WTC11 (cell line): Measurements from ENCODE around the gene LAMC1.

Experiments
- ATF6 ChIP-seq: sonication (generic); formaldehyde crosslinking; IDR thresholded peaks from 2 replicates; pipeline ENCODE4 v1.8.1; 2023; ENCODE audit warnings: mild to moderate bottlenecking, missing genetic modification reagents
- CTCF ChIP-seq: fragments of 200-600 bp; IDR thresholded peaks from 2 replicates; pipeline ENCODE4 v1.8.0; 2022; ENCODE audit warnings: antibody characterized with exemption
- E2F5 ChIP-seq: sonication (generic); formaldehyde crosslinking; IDR thresholded peaks from 2 replicates; pipeline ENCODE4 v1.8.1; 2022; ENCODE audit warnings: mild to moderate bottlenecking, moderate library complexity, missing genetic modification reagents
- JUN ChIP-seq: sonication (generic); formaldehyde crosslinking; IDR thresholded peaks from 2 replicates; pipeline ENCODE4 v1.8.0; 2023; ENCODE audit warnings: mild to moderate bottlenecking, missing genetic modification reagents
- NFYB ChIP-seq: sonication (generic); formaldehyde crosslinking; conservative IDR thresholded peaks from 2 replicates; pipeline ENCODE4 v1.8.0; 2022; ENCODE audit warnings: low read depth, missing genetic modification reagents
- NR1H2 ChIP-seq: sonication (generic); formaldehyde crosslinking; IDR thresholded peaks from 2 replicates; pipeline ENCODE4 v1.9.0; 2021; ENCODE audit warnings: mild to moderate bottlenecking, moderate library complexity, missing genetic modification reagents
- SMAD3 ChIP-seq: sonication (generic); formaldehyde crosslinking; IDR thresholded peaks from 2 replicates; pipeline ENCODE4 v1.8.0; 2022; ENCODE audit warnings: missing genetic modification reagents, mild to moderate bottlenecking, borderline replicate concordance
- TEAD4 ChIP-seq: sonication (generic); formaldehyde crosslinking; IDR thresholded peaks from 2 replicates; pipeline ENCODE4 v1.8.0; 2022; ENCODE audit warnings: mild to moderate bottlenecking, missing genetic modification reagents
- TF ChIP-seq, protein P1 (sequence below): sonication (generic); formaldehyde crosslinking; IDR thresholded peaks from 2 replicates; pipeline ENCODE4 v1.8.1; 2023; ENCODE audit warnings: mild to moderate bottlenecking, moderate library complexity, missing genetic modification reagents
- TF ChIP-seq, protein P2 (sequence below): sonication (generic); formaldehyde crosslinking; IDR thresholded peaks from 2 replicates; pipeline ENCODE4 v1.8.1; 2022; ENCODE audit warnings: low read depth, mild to moderate bottlenecking, moderate library complexity, missing genetic modification reagents, borderline replicate concordance
- TF ChIP-seq, protein P3 (sequence below): sonication (generic); formaldehyde crosslinking; IDR thresholded peaks from 2 replicates; pipeline ENCODE4 v1.8.1; 2023; ENCODE audit warnings: mild to moderate bottlenecking, missing genetic modification reagents, moderate library complexity
- TF ChIP-seq, protein P4 (sequence below): sonication (generic); formaldehyde crosslinking; IDR thresholded peaks from 2 replicates; pipeline ENCODE4 v1.8.1; 2022; ENCODE audit warnings: missing genetic modification reagents, borderline replicate concordance
- TF ChIP-seq, protein P5 (sequence below): sonication (generic); formaldehyde crosslinking; conservative IDR thresholded peaks from 2 replicates; pipeline ENCODE4 v1.8.1; 2022; ENCODE audit warnings: mild to moderate bottlenecking, missing genetic modification reagents
- TF ChIP-seq, protein P6 (sequence below): sonication (generic); formaldehyde crosslinking; IDR thresholded peaks from 2 replicates; pipeline ENCODE4 v1.8.0; 2022; ENCODE audit warnings: mild to moderate bottlenecking, missing genetic modification reagents

DNA sequence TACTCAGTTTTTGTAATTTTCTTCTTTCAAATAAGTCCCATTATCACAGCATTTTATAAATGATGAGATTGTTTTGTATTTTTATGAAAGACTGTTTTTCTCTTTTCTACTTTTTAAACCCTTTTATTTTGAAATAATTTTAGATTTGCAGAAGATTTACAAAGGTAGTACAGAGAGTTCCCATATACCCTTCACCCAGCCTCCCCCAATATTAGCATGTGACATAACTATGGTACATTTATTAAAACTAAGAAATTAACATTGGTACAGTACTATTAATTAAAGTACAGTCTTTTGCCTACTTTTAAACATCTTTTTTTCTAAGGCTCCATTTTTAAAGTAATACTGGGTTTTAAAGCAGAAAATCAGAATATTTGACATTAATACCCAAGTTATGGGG, 127.2 kb downstream of the LAMC1 start:
- TF ChIP-seq CTCF, result no peak
- no peak for TF ChIP-seq JUN (CRISPR knock-in tag)
- TF ChIP-seq NFYB, result no peak
- no peak for TF ChIP-seq ATF6 (CRISPR knock-in tag)
- TF ChIP-seq, protein P1, sequence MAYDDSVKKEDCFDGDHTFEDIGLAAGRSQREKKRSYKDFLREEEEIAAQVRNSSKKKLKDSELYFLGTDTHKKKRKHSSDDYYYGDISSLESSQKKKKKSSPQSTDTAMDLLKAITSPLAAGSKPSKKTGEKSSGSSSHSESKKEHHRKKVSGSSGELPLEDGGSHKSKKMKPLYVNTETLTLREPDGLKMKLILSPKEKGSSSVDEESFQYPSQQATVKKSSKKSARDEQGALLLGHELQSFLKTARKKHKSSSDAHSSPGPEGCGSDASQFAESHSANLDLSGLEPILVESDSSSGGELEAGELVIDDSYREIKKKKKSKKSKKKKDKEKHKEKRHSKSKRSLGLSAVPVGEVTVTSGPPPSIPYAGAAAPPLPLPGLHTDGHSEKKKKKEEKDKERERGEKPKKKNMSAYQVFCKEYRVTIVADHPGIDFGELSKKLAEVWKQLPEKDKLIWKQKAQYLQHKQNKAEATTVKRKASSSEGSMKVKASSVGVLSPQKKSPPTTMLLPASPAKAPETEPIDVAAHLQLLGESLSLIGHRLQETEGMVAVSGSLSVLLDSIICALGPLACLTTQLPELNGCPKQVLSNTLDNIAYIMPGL, result no peak
- TF ChIP-seq NR1H2 (CRISPR knock-in tag), result no peak
- TF ChIP-seq, protein P2, sequence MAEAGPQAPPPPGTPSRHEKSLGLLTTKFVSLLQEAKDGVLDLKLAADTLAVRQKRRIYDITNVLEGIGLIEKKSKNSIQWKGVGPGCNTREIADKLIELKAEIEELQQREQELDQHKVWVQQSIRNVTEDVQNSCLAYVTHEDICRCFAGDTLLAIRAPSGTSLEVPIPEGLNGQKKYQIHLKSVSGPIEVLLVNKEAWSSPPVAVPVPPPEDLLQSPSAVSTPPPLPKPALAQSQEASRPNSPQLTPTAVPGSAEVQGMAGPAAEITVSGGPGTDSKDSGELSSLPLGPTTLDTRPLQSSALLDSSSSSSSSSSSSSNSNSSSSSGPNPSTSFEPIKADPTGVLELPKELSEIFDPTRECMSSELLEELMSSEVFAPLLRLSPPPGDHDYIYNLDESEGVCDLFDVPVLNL (CRISPR knock-in tag), result no peak
- no peak for TF ChIP-seq E2F5 (CRISPR knock-in tag)
- TF ChIP-seq, protein P3, sequence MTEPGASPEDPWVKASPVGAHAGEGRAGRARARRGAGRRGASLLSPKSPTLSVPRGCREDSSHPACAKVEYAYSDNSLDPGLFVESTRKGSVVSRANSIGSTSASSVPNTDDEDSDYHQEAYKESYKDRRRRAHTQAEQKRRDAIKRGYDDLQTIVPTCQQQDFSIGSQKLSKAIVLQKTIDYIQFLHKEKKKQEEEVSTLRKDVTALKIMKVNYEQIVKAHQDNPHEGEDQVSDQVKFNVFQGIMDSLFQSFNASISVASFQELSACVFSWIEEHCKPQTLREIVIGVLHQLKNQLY (CRISPR knock-in tag), result no peak
- TF ChIP-seq, protein P4, sequence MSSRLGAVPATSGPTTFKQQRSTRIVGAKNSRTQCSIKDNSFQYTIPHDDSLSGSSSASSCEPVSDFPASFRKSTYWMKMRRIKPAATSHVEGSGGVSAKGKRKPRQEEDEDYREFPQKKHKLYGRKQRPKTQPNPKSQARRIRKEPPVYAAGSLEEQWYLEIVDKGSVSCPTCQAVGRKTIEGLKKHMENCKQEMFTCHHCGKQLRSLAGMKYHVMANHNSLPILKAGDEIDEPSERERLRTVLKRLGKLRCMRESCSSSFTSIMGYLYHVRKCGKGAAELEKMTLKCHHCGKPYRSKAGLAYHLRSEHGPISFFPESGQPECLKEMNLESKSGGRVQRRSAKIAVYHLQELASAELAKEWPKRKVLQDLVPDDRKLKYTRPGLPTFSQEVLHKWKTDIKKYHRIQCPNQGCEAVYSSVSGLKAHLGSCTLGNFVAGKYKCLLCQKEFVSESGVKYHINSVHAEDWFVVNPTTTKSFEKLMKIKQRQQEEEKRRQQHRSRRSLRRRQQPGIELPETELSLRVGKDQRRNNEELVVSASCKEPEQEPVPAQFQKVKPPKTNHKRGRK (CRISPR knock-in tag), result no peak
- TF ChIP-seq, protein P5, sequence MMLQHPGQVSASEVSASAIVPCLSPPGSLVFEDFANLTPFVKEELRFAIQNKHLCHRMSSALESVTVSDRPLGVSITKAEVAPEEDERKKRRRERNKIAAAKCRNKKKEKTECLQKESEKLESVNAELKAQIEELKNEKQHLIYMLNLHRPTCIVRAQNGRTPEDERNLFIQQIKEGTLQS (CRISPR knock-in tag), result no peak
- TF ChIP-seq SMAD3, result no peak
- TF ChIP-seq TEAD4 (CRISPR knock-in tag), result no peak
- TF ChIP-seq, protein P6, sequence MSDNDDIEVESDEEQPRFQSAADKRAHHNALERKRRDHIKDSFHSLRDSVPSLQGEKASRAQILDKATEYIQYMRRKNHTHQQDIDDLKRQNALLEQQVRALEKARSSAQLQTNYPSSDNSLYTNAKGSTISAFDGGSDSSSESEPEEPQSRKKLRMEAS (CRISPR knock-in tag), result no peak
